MM.1S (cell line): Measurements from ENCODE around the gene EIPR1.
A peak's percentile ranks its signal among the peaks of the same experiment; 100 is the strongest.
"Not testable (repeated sequence)": the region's sequence is repeated elsewhere in the genome, so short reads cannot be mapped to it uniquely, and the experiment has no call there.

Source experiments
- DNase-seq: peaks from one replicate; pipeline ENCODE4 v3.0.0-alpha.2; 2015
- H2AFZ ChIP-seq: fragments of 300-600 bp; sonication (generic); 2 replicates; pipeline ENCODE4 v1.6.0; 2016; ENCODE audit warnings: antibody characterized with exemption, low read length
- H3F3A ChIP-seq: fragments of 300-600 bp; sonication (generic); 2 replicates; pipeline ENCODE4 v1.6.1; 2016; ENCODE audit warnings: mild to moderate bottlenecking, antibody characterized with exemption, low read length, moderate library complexity, mixed read lengths; ENCODE audit not compliant: insufficient read depth
- H3K27ac ChIP-seq: fragments of 300-600 bp; sonication (generic); 2 replicates; pipeline ENCODE4 v1.5.1; 2016; ENCODE audit warnings: mild to moderate bottlenecking, low read length
- H3K27me3 ChIP-seq: fragments of 300-600 bp; sonication (generic); replicated peaks from 2 replicates; pipeline ENCODE4 v1.6.0; 2016; ENCODE audit warnings: low read length; ENCODE audit not compliant: insufficient read depth
- H3K36me3 ChIP-seq: fragments of 300-600 bp; sonication (generic); replicated peaks from 2 replicates; pipeline ENCODE4 v1.6.1; 2016; ENCODE audit warnings: mild to moderate bottlenecking, low read length, mixed read lengths; ENCODE audit not compliant: insufficient read depth
- H3K4me1 ChIP-seq: fragments of 300-600 bp; sonication (generic); 2 replicates; pipeline ENCODE4 v1.6.1; 2016; ENCODE audit warnings: low read length, mixed read lengths
- H3K4me2 ChIP-seq: fragments of 300-600 bp; sonication (generic); 2 replicates; pipeline ENCODE4 v1.6.0; 2016; ENCODE audit warnings: low read depth, low read length
- H3K4me3 ChIP-seq: fragments of 300-600 bp; sonication (generic); 2 replicates; pipeline ENCODE4 v1.5.1; 2016; ENCODE audit warnings: low read length, mixed read lengths
- H3K79me2 ChIP-seq: fragments of 300-600 bp; sonication (generic); 2 replicates; pipeline ENCODE4 v1.6.1; 2016; ENCODE audit warnings: mixed run types, low read length, mixed read lengths
- H3K9ac ChIP-seq: fragments of 300-600 bp; sonication (generic); 2 replicates; pipeline ENCODE4 v1.6.1; 2016; ENCODE audit warnings: low read length, mixed read lengths
- H3K9me2 ChIP-seq: fragments of 300-600 bp; sonication (generic); replicated peaks from 2 replicates; pipeline ENCODE4 v1.6.1; 2016; ENCODE audit warnings: mild to moderate bottlenecking, low read length, mixed read lengths; ENCODE audit not compliant: insufficient read depth
- H3K9me3 ChIP-seq: fragments of 300-600 bp; sonication (generic); replicated peaks from 2 replicates; pipeline ENCODE4 v1.6.1; 2016; ENCODE audit warnings: mild to moderate bottlenecking, low read length, mixed read lengths; ENCODE audit not compliant: insufficient read depth
- H4K20me1 ChIP-seq: fragments of 300-600 bp; sonication (generic); 2 replicates; pipeline ENCODE4 v1.6.1; 2016; ENCODE audit warnings: mild to moderate bottlenecking, low read length, moderate library complexity, mixed read lengths; ENCODE audit not compliant: insufficient read depth
- EZH2 ChIP-seq: fragments of 300-600 bp; sonication (generic); optimal IDR thresholded peaks from 2 replicates; pipeline ENCODE3; 2017; ENCODE audit warnings: low read depth, mild to moderate bottlenecking, antibody characterized with exemption, low read length, mixed read lengths
- EZH2phosphoT487 ChIP-seq: fragments of 300-600 bp; sonication (generic); IDR thresholded peaks from 2 replicates; pipeline ENCODE4 v1.6.1; 2018; ENCODE audit warnings: antibody characterized with exemption, low read length
- TF ChIP-seq, protein P1 (sequence below): fragments of 300-600 bp; sonication (generic); IDR thresholded peaks from 2 replicates; pipeline ENCODE4 v1.5.1; 2016; ENCODE audit warnings: antibody characterized with exemption, low read length, mixed read lengths

Gene EIPR1

DNA sequence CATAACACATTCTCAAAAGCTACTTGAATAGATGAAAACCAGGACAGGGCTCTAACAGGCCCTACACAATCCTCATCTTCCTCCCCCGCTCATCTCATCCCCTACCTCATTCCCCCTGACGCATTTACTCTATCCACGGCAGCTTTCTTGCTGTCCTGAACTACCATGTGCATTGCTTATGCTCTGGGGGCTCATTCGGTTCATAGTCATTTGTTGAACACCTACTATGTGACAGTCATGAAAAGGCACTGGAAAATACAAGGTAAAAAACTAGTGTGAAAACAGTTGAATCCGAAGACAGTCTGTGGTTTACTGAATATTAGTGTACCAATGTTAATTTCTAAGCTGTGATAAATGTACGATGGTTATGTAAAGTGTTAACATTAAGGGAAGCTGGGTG, 797 bp downstream of the EIPR1 start:
- H3K27ac ChIP-seq: no peak overlapping the region
- H3F3A ChIP-seq: no peaks in the 10 kb centered on the region
- H3K79me2 ChIP-seq: peaks cover 33% of the 10 kb centered on the region
- H3K4me3 ChIP-seq: peak overlapping the region; percentile 76
- H4K20me1 ChIP-seq: no peaks in the 10 kb centered on the region
- H3K27me3 ChIP-seq: no peaks in the 10 kb centered on the region
- H3K4me2 ChIP-seq: peak overlapping the region; percentile 49; the same call in 1 of the 2 replicates
- H3K9me3 ChIP-seq: no peaks in the 10 kb centered on the region
- no peaks in the 10 kb centered on the region for H3K9me2 ChIP-seq
- H2AFZ ChIP-seq: peak overlapping the region; percentile 76
- peaks cover 13% of the 10 kb centered on the region; the same call in 1 of the 2 replicates for H3K4me1 ChIP-seq
- TF ChIP-seq, protein P1, sequence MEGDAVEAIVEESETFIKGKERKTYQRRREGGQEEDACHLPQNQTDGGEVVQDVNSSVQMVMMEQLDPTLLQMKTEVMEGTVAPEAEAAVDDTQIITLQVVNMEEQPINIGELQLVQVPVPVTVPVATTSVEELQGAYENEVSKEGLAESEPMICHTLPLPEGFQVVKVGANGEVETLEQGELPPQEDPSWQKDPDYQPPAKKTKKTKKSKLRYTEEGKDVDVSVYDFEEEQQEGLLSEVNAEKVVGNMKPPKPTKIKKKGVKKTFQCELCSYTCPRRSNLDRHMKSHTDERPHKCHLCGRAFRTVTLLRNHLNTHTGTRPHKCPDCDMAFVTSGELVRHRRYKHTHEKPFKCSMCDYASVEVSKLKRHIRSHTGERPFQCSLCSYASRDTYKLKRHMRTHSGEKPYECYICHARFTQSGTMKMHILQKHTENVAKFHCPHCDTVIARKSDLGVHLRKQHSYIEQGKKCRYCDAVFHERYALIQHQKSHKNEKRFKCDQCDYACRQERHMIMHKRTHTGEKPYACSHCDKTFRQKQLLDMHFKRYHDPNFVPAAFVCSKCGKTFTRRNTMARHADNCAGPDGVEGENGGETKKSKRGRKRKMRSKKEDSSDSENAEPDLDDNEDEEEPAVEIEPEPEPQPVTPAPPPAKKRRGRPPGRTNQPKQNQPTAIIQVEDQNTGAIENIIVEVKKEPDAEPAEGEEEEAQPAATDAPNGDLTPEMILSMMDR: no peak
- TF ChIP-seq EZH2phosphoT487 (no peak), EZH2 (no peak)
- peak overlapping the region; percentile 67; the same call in 1 of the 2 replicates for H3K9ac ChIP-seq
- H3K36me3 ChIP-seq: no peaks in the 10 kb centered on the region
- DNase-seq: no peak

DNA sequence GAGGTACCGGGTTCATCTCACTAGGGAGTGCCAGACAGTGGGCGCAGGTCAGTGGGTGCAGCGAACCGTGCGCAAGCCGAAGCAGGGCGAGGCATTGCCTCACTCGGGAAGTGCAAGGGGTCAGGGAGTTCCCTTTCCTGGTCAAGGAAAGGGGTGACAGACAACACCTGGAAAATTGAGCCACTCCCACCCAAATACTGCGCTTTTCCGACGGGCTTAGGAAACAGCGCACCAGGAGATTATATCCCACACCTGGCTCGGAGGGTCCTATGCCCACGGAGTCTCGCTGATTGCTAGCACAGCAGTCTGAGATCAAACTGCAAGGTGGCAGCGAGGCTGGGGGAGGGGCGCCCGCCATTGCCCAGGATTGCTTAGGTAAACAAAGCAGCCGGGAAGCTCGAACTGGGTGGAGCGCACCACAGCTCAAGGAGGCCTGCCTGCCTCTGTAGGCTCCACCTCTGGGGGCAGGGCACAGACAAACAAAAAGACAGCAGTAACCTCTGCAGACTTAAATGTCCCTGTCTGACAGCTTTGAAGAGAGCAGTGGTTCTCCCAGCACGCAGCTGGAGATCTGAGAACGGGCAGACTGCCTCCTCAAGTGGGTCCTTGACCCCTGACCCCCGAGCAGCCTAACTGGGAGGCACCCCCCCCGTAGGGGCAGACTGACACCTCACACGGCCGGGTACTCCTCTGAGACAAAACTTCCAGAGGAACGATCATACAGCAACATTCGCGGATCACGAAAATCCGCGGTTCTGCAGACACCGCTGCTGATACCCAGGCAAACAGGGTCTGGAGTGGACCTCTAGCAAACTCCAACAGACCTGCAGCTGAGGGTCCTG, 8.1 kb downstream of the EIPR1 start:
- not testable (repeated sequence) for H4K20me1 ChIP-seq, H2AFZ ChIP-seq, H3F3A ChIP-seq, H3K27me3 ChIP-seq, H3K4me1 ChIP-seq, H3K9ac ChIP-seq, H3K9me2 ChIP-seq, H3K4me2 ChIP-seq, DNase-seq, H3K4me3 ChIP-seq, H3K9me3 ChIP-seq, H3K36me3 ChIP-seq, H3K27ac ChIP-seq
- peaks cover 14% of the 10 kb centered on the region for H3K79me2 ChIP-seq

DNA sequence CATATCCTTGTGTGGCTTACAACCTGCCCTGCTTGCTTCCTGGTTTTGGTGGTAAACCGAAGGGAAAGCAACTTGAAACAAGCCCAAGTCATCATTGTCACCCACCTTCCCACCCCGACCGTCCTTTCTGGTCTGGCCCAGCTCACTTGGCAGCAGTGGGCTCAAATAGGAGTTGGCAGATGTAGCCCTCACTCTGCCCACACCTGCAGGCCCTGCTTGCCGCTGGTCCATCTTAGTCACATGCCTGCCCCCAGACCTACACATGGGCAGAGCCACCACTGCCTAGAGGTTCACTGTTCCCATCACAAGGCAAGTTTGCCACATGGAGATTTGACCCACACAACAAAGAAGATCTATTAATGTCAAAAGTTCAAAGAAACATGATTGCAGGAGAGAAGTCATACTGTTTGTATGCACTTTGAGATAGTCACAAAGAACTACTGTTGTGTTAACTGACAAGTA, 9.3 kb downstream of the EIPR1 start:
- Histone ChIP-seq H3K36me3 (no peaks in the 10 kb centered on the region), H2AFZ (no peak overlapping the region), H3F3A (no peaks in the 10 kb centered on the region), H3K9me2 (no peaks in the 10 kb centered on the region), H3K27ac (no peak overlapping the region), H3K4me2 (no peak overlapping the region), H3K79me2 (peaks cover 17% of the 10 kb centered on the region), H3K4me3 (no peak overlapping the region), H4K20me1 (no peaks in the 10 kb centered on the region), H3K9ac (no peak overlapping the region), H3K9me3 (no peaks in the 10 kb centered on the region), H3K4me1 (no peaks in the 10 kb centered on the region), H3K27me3 (no peaks in the 10 kb centered on the region)
- no peak for DNase-seq
- TF ChIP-seq EZH2 (no peak), EZH2phosphoT487 (no peak)
- TF ChIP-seq, protein P1: no peak

DNA sequence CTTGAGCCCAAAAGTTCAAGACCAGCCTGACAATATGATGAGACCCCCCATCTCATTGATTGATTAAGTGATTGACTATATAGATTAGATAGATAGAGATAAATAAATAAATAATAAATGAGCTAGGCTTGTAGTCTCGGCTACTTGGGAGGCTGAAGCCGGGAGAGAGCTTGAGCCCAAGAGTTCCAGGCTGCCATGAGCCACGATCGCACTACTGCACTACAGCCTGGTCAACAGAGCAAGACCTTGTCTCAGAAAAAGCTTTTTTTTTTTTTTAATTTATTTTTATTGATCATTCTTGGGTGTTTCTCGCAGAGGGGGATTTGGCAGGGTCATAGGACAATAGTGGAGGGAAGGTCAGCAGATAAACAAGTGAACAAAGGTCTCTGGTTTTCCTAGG, 12.4 kb downstream of the EIPR1 start:
- H3F3A ChIP-seq: no peaks in the 10 kb centered on the region

More for the DNA sequence above, 12.4 kb downstream of the EIPR1 start:
- Histone ChIP-seq H3K4me1 (no peaks in the 10 kb centered on the region), H3K4me3 (no peak overlapping the region), H2AFZ (no peak overlapping the region), H3K79me2 (peaks cover 29% of the 10 kb centered on the region), H3K36me3 (no peaks in the 10 kb centered on the region), H3K27me3 (no peaks in the 10 kb centered on the region), H4K20me1 (no peaks in the 10 kb centered on the region), H3K27ac (no peak overlapping the region), H3K4me2 (no peak overlapping the region), H3K9me2 (no peaks in the 10 kb centered on the region), H3K9me3 (no peaks in the 10 kb centered on the region), H3K9ac (no peak overlapping the region)
- TF ChIP-seq, protein P1: no peak
- no peak for TF ChIP-seq EZH2
- no peak for TF ChIP-seq EZH2phosphoT487
- DNase-seq: no peak
